ENCODE results near the gene EML3.

EML3 gene, protein sequence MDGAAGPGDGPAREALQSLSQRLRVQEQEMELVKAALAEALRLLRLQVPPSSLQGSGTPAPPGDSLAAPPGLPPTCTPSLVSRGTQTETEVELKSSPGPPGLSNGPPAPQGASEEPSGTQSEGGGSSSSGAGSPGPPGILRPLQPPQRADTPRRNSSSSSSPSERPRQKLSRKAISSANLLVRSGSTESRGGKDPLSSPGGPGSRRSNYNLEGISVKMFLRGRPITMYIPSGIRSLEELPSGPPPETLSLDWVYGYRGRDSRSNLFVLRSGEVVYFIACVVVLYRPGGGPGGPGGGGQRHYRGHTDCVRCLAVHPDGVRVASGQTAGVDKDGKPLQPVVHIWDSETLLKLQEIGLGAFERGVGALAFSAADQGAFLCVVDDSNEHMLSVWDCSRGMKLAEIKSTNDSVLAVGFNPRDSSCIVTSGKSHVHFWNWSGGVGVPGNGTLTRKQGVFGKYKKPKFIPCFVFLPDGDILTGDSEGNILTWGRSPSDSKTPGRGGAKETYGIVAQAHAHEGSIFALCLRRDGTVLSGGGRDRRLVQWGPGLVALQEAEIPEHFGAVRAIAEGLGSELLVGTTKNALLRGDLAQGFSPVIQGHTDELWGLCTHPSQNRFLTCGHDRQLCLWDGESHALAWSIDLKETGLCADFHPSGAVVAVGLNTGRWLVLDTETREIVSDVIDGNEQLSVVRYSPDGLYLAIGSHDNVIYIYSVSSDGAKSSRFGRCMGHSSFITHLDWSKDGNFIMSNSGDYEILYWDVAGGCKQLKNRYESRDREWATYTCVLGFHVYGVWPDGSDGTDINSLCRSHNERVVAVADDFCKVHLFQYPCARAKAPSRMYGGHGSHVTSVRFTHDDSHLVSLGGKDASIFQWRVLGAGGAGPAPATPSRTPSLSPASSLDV

DNA sequence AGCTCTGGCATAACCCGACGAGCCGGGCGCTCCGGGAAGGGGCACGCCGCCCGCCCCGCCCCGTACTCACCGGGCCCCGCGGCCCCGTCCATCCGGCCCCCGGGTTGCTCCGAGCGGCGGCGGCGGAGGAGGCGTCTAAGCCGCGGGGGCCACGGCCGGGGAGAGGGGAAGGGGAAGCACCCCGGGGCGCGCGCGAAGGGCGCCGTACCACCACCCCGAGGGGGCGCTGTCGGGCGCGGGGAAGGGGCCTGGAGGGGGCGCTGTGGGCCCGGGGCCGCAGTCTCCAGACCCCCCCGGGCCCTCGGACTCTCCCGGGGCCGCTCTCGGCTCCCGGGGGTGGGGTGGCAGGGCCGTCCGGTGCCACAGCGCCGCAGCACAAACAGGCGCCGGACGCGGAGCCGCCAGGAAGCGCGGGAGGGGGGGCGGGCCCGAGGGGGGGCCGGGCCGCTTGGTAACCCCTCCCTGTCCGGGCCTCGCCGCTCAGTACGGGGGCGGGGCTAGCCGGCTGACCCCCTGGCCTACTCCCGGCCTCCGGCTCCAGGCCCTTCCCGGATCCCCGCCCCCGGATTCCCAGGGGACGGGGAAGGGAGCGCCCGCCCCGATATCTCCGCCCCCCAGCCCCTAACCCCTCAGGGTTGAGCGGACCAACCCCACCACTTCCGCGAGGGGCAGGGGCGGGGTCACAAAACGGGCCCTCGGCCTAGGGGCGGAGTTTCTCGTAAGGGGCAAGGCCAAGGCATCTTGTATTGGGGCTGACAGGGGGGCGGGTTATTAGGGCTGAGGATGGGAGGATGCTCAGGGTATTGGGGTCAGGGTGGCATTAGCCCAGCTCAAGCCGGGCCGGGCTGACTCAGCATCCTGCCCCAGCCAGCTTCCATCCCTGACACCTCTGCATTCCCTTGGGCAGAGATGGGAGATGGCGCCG is at the start of gene EML3, which contains the start of gene ROM1:
Gene EML3 (minus strand): TSS at position 410 of the 925 bp plus-strand sequence. CDS start 318 bp downstream, at position 92.
Gene ROM1 (plus strand): TSS at position 892 of the 925 bp plus-strand sequence. CDS start 25 bp downstream, at position 917.
- Histone ChIP-seq H3K4me3 (IDR thresholded peaks at IDR 0.05; ENCODE audit: insufficient read depth, low read depth, low read length) (no peak within 1 kb of the TSS), H2AFZ (ENCODE audit: low read depth) (peak within 1 kb of the TSS; percentile 66), H4K20me1 (ENCODE audit: insufficient read depth) (no peaks in the 10 kb centered on the region), H3K27me3 (ENCODE audit: insufficient read depth, low read depth) (no peaks in the 10 kb centered on the region), H3K36me3 (ENCODE audit: insufficient read depth) (no peaks in the 10 kb centered on the region), H3K4me2 (peak within 1 kb of the TSS; percentile 91), H3K79me2 (ENCODE audit: insufficient read depth, low read depth) (no peaks in the 10 kb centered on the region), H3K4me1 (ENCODE audit: low read depth, poor library complexity, severe bottlenecking) (peaks cover 32% of the 10 kb centered on the region), H3K27ac (peak within 1 kb of the TSS; percentile 65), H3K9ac (peak within 1 kb of the TSS; percentile 86)
- TF ChIP-seq, protein P1, sequence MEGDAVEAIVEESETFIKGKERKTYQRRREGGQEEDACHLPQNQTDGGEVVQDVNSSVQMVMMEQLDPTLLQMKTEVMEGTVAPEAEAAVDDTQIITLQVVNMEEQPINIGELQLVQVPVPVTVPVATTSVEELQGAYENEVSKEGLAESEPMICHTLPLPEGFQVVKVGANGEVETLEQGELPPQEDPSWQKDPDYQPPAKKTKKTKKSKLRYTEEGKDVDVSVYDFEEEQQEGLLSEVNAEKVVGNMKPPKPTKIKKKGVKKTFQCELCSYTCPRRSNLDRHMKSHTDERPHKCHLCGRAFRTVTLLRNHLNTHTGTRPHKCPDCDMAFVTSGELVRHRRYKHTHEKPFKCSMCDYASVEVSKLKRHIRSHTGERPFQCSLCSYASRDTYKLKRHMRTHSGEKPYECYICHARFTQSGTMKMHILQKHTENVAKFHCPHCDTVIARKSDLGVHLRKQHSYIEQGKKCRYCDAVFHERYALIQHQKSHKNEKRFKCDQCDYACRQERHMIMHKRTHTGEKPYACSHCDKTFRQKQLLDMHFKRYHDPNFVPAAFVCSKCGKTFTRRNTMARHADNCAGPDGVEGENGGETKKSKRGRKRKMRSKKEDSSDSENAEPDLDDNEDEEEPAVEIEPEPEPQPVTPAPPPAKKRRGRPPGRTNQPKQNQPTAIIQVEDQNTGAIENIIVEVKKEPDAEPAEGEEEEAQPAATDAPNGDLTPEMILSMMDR (conservative IDR thresholded peaks at IDR 0.05; ENCODE audit: low read depth, low read length): peak; percentile 70

DNA sequence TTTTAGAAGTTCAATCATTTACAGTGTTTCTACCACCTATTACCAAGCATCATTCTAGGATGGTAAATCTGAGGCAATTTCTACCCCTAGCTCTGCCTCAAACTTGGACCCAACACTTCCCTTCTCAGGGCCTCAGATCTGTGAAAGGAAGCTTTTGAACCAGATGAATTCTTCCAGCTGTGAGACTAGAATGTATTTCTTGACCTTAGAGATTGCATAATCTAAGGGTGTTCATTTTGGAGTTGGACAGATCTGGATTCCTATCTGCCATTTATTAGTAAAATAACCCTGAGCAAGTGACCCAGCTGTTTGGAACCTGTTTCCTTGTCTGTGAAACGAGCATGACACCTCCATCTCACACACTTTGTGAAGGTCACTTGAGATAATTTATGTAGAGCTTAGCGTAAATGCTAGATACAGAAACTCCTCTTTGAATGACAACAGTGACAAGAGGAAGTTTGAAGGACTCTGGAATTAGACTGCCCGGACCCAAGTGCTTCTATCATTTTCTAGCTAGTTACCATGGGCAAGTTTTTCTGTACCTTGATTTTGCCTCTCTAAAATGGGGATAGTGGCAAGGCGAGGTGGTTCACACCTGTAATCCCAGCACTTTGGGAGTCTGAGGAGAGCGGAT is 44.3 kb upstream of the EML3 start:
- peaks cover 12% of the 10 kb centered on the region; the same call in 1 of the 2 replicates for H3K79me2 ChIP-seq (ENCODE audit: insufficient read depth, low read depth)
- H4K20me1 ChIP-seq (ENCODE audit: insufficient read depth): no peaks in the 10 kb centered on the region
- no peak overlapping the region for H3K4me3 ChIP-seq (IDR thresholded peaks at IDR 0.05; ENCODE audit: insufficient read depth, low read depth, low read length)
- H2AFZ ChIP-seq (ENCODE audit: low read depth): no peak overlapping the region
- TF ChIP-seq, protein P1 (conservative IDR thresholded peaks at IDR 0.05; ENCODE audit: low read depth, low read length): no peak
- peaks cover 6% of the 10 kb centered on the region for H3K4me1 ChIP-seq (ENCODE audit: low read depth, poor library complexity, severe bottlenecking)
- H3K4me2 ChIP-seq: no peak overlapping the region
- H3K27me3 ChIP-seq (ENCODE audit: insufficient read depth, low read depth): no peaks in the 10 kb centered on the region
- H3K36me3 ChIP-seq (ENCODE audit: insufficient read depth): no peaks in the 10 kb centered on the region
- H3K9ac ChIP-seq: no peak overlapping the region
- no peak overlapping the region for H3K27ac ChIP-seq

DNA sequence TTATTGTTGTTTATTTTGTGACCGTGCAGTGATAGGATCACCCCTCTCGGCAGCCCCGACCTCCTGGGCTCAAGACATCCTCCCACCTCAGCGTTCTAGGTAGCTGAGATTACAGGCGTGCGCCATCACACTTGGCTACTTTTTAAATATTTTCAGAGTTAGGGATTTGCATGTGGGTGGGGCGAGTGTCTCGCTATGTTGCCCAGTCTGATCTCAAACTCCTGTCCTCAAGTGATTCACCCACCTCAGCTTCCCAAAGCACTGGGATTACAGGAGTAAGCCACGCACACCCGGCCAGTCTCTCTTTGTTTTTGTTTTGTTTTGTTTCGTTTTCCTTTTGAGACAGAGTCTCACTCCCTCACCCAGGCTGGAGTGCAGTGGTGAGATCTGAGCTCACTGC is 41.7 kb upstream of the EML3 start:
- H3K79me2 ChIP-seq (ENCODE audit: insufficient read depth, low read depth): peaks cover 29% of the 10 kb centered on the region; the same call in 1 of the 2 replicates
- no peak overlapping the region for H3K9ac ChIP-seq
- H3K27me3 ChIP-seq (ENCODE audit: insufficient read depth, low read depth): no peaks in the 10 kb centered on the region
- peak overlapping the region; percentile 16; the same call in 1 of the 2 replicates for H2AFZ ChIP-seq (ENCODE audit: low read depth)
- no peak overlapping the region for H3K4me2 ChIP-seq
- H3K27ac ChIP-seq: no peak overlapping the region
- TF ChIP-seq, protein P1 (conservative IDR thresholded peaks at IDR 0.05; ENCODE audit: low read depth, low read length): no peak
- H4K20me1 ChIP-seq (ENCODE audit: insufficient read depth): no peaks in the 10 kb centered on the region
- no peaks in the 10 kb centered on the region for H3K36me3 ChIP-seq (ENCODE audit: insufficient read depth)
- peaks cover 16% of the 10 kb centered on the region for H3K4me1 ChIP-seq (ENCODE audit: low read depth, poor library complexity, severe bottlenecking)
- H3K4me3 ChIP-seq (IDR thresholded peaks at IDR 0.05; ENCODE audit: insufficient read depth, low read depth, low read length): no peak overlapping the region

Data from KMS-11 (cell line).